Stromal cell of bone marrow (primary cell): Measurements from ENCODE around the gene BID.

Experiments used
- DNase-seq: peaks from one replicate; pipeline ENCODE4 v3.0.0-alpha.2; 2012; ENCODE audit warnings: low read depth

The BID gene

GRCh38 chr22:17802822-17803221, 28.6 kb upstream of the BID start:
- no peak for DNase-seq

- DNase-seq, result no peak
Measured at GRCh38 chr22:17802411-17802810, 28.1 kb upstream of the BID start.

- DNase-seq, result no peak
Measured at GRCh38 chr22:17797721-17798559, 23.7 kb upstream of the BID start.

DNA sequence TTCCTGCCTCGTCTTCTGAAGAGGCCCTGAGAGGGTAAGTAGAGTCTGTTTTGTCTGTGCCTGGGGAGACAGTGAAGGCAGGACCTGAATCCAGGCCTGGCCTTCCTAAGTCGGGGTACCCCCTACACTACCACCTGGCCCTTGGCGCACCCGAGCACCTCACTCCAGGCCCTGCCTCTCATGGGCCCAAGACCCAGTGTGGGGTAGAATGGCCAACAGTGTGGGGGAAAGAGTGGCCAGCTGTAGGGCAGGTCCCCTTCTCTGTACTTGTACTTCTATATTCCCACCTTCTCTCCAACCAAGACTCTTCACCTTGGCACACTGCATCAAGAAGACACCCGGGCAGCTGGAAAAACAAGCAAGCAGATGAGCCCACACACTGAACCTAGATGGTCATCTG, 22.4 kb upstream of the BID start:
- no peak for DNase-seq

DNA sequence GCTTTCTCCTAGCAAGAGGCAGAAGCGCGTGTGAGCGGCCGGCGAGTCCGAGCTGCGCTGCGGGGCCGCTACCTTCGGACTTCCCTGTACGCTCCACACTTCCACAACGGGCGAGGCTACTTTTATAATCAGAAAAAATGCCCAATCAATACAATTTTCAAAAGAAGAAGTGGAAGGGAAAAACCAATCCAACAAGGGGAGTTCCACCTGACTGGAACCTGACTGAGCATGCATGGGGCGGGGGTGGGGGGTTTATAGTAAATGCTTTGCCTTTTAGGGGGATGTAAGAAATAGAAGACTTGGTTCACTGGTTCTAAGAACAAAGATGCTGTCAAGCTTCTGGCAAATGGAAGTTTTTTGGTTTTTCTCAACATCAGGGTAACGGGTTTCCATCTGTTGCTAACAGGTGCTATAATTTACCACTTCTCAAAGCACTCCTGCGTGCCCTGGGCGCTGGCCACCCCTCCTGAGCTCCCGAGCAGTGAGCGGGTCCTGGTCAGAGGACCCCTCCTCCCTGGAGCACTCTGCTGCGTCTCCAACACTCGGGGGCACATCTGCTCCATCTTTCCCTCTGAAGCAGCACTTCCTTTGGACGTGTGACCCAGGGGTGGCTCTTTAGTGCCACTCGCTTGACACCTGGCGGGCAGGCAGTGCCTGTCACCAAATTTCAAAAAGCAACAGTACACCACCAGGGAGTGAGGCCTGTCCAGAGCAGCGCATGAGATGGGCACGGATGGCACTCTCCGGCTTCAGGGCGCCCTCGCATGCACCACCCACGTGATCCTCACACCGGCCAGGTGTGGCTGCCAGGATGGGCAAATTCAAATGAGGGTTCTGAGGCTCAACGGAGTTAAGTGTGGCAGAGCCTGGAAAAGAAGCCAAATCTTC, 21.6 kb upstream of the BID start:
- DNase-seq, result no peak

- no peak for DNase-seq
Measured at GRCh38 chr22:17794726-17795542, 20.7 kb upstream of the BID start.

DNA sequence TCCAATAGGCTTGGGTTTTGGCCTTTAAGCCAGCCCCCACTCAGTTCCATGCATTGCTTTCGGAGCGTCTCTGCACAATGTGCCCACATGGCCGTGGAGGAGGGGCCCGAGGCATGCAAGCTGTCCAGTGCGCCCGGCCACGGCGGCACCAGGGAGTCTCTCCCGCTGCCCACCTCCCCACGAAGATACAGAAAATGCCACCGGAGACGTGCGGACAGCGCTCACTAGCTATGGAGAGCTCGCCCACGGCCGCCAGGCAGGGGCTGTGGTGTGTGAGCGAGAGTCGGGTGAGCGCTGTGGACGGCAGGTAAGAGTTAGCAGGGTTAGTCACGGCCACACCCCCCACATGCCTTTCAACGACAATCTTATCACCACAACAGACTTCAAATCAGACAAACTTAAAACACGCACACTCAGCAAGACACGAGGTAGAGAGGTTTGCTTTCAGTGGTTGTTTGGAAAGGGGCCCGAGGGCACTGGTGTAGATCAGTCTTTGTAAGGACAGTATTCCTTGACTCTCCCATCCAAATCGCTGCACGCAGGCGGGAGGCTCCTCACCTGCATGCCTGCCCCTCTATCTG, 18.7 kb upstream of the BID start:
- DNase-seq, result no peak

GRCh38 chr22:17792299-17792698, 18.0 kb upstream of the BID start:
- DNase-seq, result no peak

DNA sequence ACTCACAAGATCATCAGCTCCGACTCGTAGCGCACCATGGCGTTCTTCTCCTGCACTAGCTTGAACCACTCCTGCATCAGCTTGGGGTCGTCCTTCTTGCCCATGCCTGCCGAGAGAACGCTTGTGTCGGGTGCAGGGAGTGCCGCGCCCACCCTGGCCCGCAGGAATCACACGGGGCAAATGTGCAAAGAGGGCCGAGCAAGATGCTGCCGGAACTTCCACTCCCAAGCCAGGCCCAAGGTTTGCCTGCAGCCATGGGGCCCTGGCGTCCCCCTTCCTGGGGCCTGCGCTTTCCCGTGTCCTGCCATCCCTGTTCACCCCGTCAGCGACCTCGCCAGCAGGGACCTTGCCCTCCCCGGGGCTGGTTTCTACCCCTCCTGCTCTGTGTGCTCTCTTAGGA, 16.9 kb upstream of the BID start:
- DNase-seq, result no peak

GRCh38 chr22:17789379-17790200, 15.3 kb upstream of the BID start:
- no peak for DNase-seq

GRCh38 chr22:17788528-17789378, 14.5 kb upstream of the BID start:
- DNase-seq, result no peak

DNA sequence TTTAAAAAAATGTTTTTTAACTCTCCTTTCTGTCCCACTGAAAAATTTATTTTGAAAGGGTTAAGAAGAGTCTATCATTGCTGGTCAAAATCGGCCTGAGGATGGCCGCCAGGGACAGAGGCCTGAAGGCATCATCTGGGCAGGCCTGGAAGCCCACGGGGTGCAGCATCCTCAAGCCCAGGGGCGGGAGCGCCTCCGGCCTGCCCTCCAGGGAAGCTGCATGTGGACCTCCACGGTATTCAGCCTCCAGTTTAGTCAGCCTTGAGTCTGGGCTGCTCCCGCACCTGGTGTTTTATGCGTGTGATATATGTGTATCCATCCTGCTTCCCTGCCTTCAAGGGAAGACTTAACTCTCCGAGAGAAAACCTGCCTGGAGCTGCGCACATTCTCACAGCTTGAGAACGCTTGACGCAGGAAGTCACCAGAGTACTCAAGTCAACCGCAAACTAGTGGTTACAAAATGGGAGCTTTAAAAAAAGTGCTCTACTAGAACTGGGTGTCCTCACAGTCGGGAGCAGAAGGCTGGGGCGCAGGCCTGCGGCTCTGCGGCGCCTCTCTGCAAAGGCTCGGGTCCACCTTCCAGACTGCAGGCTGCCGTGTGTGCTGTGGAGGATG, 13.6 kb upstream of the BID start:
- no peak for DNase-seq

GRCh38 chr22:17787241-17787640, 13.0 kb upstream of the BID start:
- DNase-seq, result no peak

DNA sequence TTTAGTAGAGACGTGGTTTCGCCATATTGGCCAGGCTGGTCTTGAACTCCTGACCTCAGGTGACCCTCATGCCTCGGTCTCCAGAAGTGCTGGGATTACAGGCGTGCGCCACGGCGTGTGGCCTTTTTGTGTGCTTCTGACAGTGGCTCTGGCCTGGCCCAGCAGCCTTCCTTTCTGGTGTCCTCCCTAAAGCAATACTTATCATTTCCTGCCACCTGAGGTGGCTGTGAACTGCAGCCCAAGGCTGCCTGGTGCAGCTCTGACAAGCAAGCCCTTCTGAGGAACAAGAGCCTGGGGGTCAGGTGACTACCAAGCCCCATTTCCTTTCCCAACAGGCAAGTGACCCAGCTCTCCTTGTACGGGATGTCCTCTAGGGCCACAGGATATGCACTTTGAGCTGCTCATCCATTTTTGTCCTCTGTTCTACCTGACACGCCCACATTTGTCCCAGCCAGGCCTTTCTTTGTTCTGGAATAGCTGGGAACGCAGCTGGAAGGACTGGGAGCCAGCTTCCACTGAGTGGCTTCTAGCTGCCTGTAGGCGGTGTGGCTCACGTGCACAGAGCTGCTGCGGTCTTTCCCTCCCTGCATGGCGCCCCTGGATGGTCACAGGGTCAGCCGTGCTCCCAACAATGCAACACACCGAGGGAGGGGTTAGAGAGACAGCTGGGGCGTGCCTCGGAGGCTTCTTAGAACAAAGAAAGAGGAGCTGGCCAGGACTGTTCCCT, 12.3 kb upstream of the BID start:
- DNase-seq, result no peak

GRCh38 chr22:17785185-17786184, 11.2 kb upstream of the BID start:
- no peak for DNase-seq

DNA sequence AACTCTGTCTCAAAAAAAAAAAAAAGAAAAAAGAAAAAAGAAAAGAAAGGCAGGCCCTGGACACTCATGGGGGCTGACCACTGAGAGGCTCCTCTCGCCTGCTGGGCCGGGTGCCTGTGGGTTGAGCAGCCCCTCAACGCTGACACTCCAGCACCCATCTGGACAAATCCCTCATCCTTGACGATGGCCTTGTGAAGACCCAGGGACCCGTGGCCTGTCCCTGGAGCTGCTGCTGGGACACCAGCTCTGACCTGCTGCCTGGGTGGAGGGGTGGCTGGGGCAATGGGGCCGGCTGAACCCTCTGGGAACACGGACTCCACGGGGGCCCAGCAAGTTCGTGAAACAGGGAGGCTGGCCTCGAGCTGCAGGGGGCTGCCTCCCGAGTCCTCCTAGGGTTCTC, 10.5 kb upstream of the BID start:
- DNase-seq, result no peak

- DNase-seq, result no peak
Measured at GRCh38 chr22:17783773-17784480, 9.7 kb upstream of the BID start.
